GM12878 (cell line): ENCODE measurements around the gene MMD2. TPM values are rescaled to one million over a fixed set of nuclear protein-coding genes. Genes with fewer than 3 reads are reported as not detected.

Experiments
- ATAC-seq: fragments of 200-7000 bp; cut with Tn5 transposase; 3 replicates; pipeline ENCODE4 v1.9.1; 2020; ENCODE audit warnings: mild to moderate bottlenecking, moderate library complexity
- BruUV-seq: library from RNA; stranded (reverse); fragments of 400-500 nt; replicated peaks from 2 replicates; lab custom pipeline; 2021; lab: Mats Ljungman, UMichigan
- CTCF ChIA-PET: fragments of 300-600 bp; sonication (Branson Sonifier 250); formaldehyde crosslinking; extraction: SDS; loops from one replicate; lab custom pipeline; 2021; ENCODE audit warnings: inconsistent platforms; lab: Yijun Ruan, JAX
- POLR2A ChIA-PET: fragments of 350-600 bp; formaldehyde crosslinking; extraction: SDS; loops from one replicate; lab custom pipeline; 2021; ENCODE audit warnings: inconsistent platforms; lab: Charles Lee
- RAD21 ChIA-PET: fragments of 300-600 bp; sonication (Branson Sonifier 250); formaldehyde crosslinking; loops from one replicate; lab custom pipeline; 2023; ENCODE audit warnings: antibody characterized with exemption; ENCODE audit not compliant: unreplicated experiment; lab: Charles Lee
- SMC1A ChIA-PET: fragments of 300-600 bp; sonication (Branson Sonifier 250); formaldehyde crosslinking; loops from one replicate; lab custom pipeline; 2023; ENCODE audit not compliant: unreplicated experiment, uncharacterized antibody; lab: Charles Lee
- DNase-seq: peaks from one replicate; pipeline ENCODE4 v3.0.0-alpha.2; 2011; ENCODE audit warnings: low read depth, low spot score
- FAIRE-seq: peaks from 3 replicates; lab custom pipeline; 2011; peaks lifted over from hg19 to GRCh38; lab: Jason Lieb, UNC
- H2AFZ ChIP-seq: 2 replicates; pipeline ENCODE4 v1.6.0; 2011; ENCODE audit warnings: low read depth, low read length, control low read depth; ENCODE audit not compliant: control insufficient read depth
- H3K27ac ChIP-seq: 2 replicates; pipeline ENCODE4 v1.5.1; 2011; ENCODE audit warnings: control low read depth; ENCODE audit not compliant: control insufficient read depth, insufficient read depth
- H3K27me3 ChIP-seq, 2 experiments: replicated peaks in 1 of 2; 2 replicates each; pipeline versions ENCODE4 v1.6.0 to v1.6.1; 2011; ENCODE audit warnings: low read length in 1 of 2; ENCODE audit not compliant: control insufficient read depth in 2 of 2, insufficient read depth in 2 of 2
- H3K36me3 ChIP-seq, 2 experiments: 2 replicates each; pipeline ENCODE4 v1.5.1; 2011; ENCODE audit warnings: low read length in 1 of 2; ENCODE audit not compliant: control insufficient read depth in 2 of 2, insufficient read depth in 2 of 2
- H3K4me1 ChIP-seq: 2 replicates; pipeline ENCODE4 v1.6.1; 2011; ENCODE audit warnings: mild to moderate bottlenecking, low read length, moderate library complexity, mixed read lengths; ENCODE audit not compliant: control insufficient read depth, insufficient read depth
- H3K4me2 ChIP-seq: 2 replicates; pipeline ENCODE4 v1.6.0; 2011; ENCODE audit warnings: control low read depth; ENCODE audit not compliant: control insufficient read depth, insufficient read depth
- H3K4me3 ChIP-seq: fragments of 200-600 bp; sonication (generic); 2 replicates; pipeline ENCODE4 v1.5.1; 2016
- H3K79me2 ChIP-seq: 2 replicates; pipeline ENCODE4 v1.6.0; 2011; ENCODE audit warnings: low read length; ENCODE audit not compliant: control insufficient read depth, insufficient read depth
- H3K9ac ChIP-seq: 2 replicates; pipeline ENCODE4 v1.8.0; 2011; ENCODE audit warnings: low read length, control low read depth, mixed read lengths; ENCODE audit not compliant: control insufficient read depth, insufficient read depth
- H3K9me3 ChIP-seq: replicated peaks from 3 replicates; pipeline ENCODE4 v1.5.1; 2011; ENCODE audit warnings: mild to moderate bottlenecking, low read length; ENCODE audit not compliant: control insufficient read depth, insufficient read depth
- H4K20me1 ChIP-seq: 2 replicates; pipeline ENCODE4 v1.6.0; 2011; ENCODE audit not compliant: control insufficient read depth, insufficient read depth
- CHD1 ChIP-seq: IDR thresholded peaks from 2 replicates; pipeline ENCODE4 v1.6.1; 2012; ENCODE audit warnings: low read depth, low read length, improper control_type of control experiment
- CHD4 ChIP-seq: fragments of 200-600 bp; sonication (generic); IDR thresholded peaks from 2 replicates; pipeline ENCODE4 v1.6.1; 2016; ENCODE audit warnings: mild to moderate bottlenecking
- FOS ChIP-seq: IDR thresholded peaks from 3 replicates; pipeline ENCODE4 v1.6.1; 2011; ENCODE audit warnings: borderline replicate concordance; ENCODE audit not compliant: insufficient read length; ENCODE audit errors: extremely low read depth
- MYC ChIP-seq: IDR thresholded peaks from 2 replicates; pipeline ENCODE4 v1.6.1; 2011; ENCODE audit warnings: mild to moderate bottlenecking, low read length, moderate library complexity, inconsistent platforms; ENCODE audit not compliant: insufficient read depth, insufficient replicate concordance, insufficient read length, severe bottlenecking
- TAF1 ChIP-seq: IDR thresholded peaks from 2 replicates; pipeline ENCODE4 v1.6.1; 2011; ENCODE audit warnings: mild to moderate bottlenecking, low read depth, low read length, borderline replicate concordance
- WGBS: methylation state at CpG from one replicate; pipeline ENCODE4 v1.1.6; 2016; ENCODE audit warnings: low lambda C conversion rate; ENCODE audit not compliant: insufficient replicate concordance, insufficient coverage; ENCODE audit errors: missing lambda C conversion rate; 5-methylcytosine and 5-hydroxymethylcytosine counted together
- in situ Hi-C: fragments of 300-500 bp; cut with MboI; formaldehyde crosslinking; loops from 9 replicates; pipeline ENCODE4 v1.14.3; 2018; ENCODE audit warnings: mixed read lengths
- intact Hi-C: fragments of 100-400 bp; cut with micrococcal nuclease; formaldehyde crosslinking; loops from one replicate; pipeline ENCODE4 v1.14.2; 2022; ENCODE audit not compliant: unreplicated experiment
- polyA plus RNA-seq, 11 experiments: library from polyadenylated mRNA; depleted of rRNA in 4 of 11; unstranded in 6 of 11; stranded (reverse) in 5 of 11; fragments of >200 nt; fragmentation: Nextera tagmentation in 4 of 11; fragmentation: Illumina TruSeq in 1 of 11; extraction: Ambion mirVana in 4 of 11; extraction: Trizol in 1 of 11; gene quantifications; 1 replicate in 1 of 11; 2 replicates in 10 of 11; pipeline versions ENCODE4 v1.2.1 to v1.2.3, GENCODE V29; 2011 to 2016; ENCODE audit warnings: inconsistent platforms in 2 of 11, missing spikeins in 2 of 11, low read depth in 1 of 11
- total RNA-seq, 4 experiments: library from RNA; depleted of rRNA in 3 of 4; stranded (reverse); fragments of >200 nt in 3 of 4; fragmentation: Illumina TruSeq in 1 of 4; extraction: Trizol in 1 of 4; gene quantifications; 2 replicates each; pipeline versions ENCODE4 v1.2.1 to v1.2.3, GENCODE V29; 2013 to 2021
- TF ChIP-seq, protein P1 (sequence below), 3 experiments: IDR thresholded peaks in 2 of 3; conservative IDR thresholded peaks in 1 of 3; 2 replicates each; pipeline ENCODE4 v1.5.1; 2011; ENCODE audit warnings: low read depth in 3 of 3, low read length in 3 of 3, mild to moderate bottlenecking in 3 of 3, control low read depth in 2 of 3, moderate library complexity in 2 of 3, inconsistent platforms in 1 of 3, mixed read lengths in 1 of 3; ENCODE audit not compliant: control insufficient read depth in 2 of 3, insufficient read depth in 1 of 3; ENCODE audit errors: extremely low read depth in 1 of 3

MMD2 gene
- total and polyA plus RNA-seq, 10 of the 15 experiments (the other 5 are each of a cell fraction or from before 2014, with no cell fraction given): not detected

- H3K36me3 ChIP-seq: no peaks in the 10 kb centered on the region
- H3K9me3 ChIP-seq: no peaks in the 10 kb centered on the region
- no peak overlapping the region for H3K9ac ChIP-seq
- intact Hi-C loops (no loop called here), in situ Hi-C loops (no loop called here)
- H3K4me3 ChIP-seq: no peak overlapping the region
- H3K4me1 ChIP-seq: no peaks in the 10 kb centered on the region
- ChIA-PET SMC1A (no interaction called here), POLR2A (no interaction called here), CTCF (no interaction called here), RAD21 (no interaction called here)
- H4K20me1 ChIP-seq: no peaks in the 10 kb centered on the region
- no TSS peak for BruUV-seq
- TF ChIP-seq FOS: no peak
- TF ChIP-seq, protein P1, sequence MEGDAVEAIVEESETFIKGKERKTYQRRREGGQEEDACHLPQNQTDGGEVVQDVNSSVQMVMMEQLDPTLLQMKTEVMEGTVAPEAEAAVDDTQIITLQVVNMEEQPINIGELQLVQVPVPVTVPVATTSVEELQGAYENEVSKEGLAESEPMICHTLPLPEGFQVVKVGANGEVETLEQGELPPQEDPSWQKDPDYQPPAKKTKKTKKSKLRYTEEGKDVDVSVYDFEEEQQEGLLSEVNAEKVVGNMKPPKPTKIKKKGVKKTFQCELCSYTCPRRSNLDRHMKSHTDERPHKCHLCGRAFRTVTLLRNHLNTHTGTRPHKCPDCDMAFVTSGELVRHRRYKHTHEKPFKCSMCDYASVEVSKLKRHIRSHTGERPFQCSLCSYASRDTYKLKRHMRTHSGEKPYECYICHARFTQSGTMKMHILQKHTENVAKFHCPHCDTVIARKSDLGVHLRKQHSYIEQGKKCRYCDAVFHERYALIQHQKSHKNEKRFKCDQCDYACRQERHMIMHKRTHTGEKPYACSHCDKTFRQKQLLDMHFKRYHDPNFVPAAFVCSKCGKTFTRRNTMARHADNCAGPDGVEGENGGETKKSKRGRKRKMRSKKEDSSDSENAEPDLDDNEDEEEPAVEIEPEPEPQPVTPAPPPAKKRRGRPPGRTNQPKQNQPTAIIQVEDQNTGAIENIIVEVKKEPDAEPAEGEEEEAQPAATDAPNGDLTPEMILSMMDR (IDR thresholded peaks at IDR 0.05 in 2 of 3, conservative IDR thresholded peaks at IDR 0.05 in 1 of 3; ENCODE audit: control insufficient read depth in 2 of 3, extremely low read depth in 1 of 3, insufficient read depth in 1 of 3, low read depth in 3 of 3, low read length in 3 of 3): peak in 2 of 3 experiments; percentile 7 to 14; a peak in 1 of 6 replicates
- no peak overlapping the region for H2AFZ ChIP-seq
- ATAC-seq (no peak), DNase-seq (no peak), FAIRE-seq (no peak)
- peaks cover 0 to 3% of the 10 kb centered on the region in 2 experiments; a peak in 1 of 4 replicates for H3K27me3 ChIP-seq
- 21% methylated on average over 10 of the region's 10 CpGs for WGBS
- no peak overlapping the region for H3K27ac ChIP-seq
- H3K79me2 ChIP-seq: no peaks in the 10 kb centered on the region
- no peak overlapping the region for H3K4me2 ChIP-seq
Observed at GRCh38 chr7:4960363-4960762, 1.4 kb upstream of the MMD2 start.

- ATAC-seq (no peak), DNase-seq (no peak), FAIRE-seq (no peak)
- in situ Hi-C loops (no loop called here), intact Hi-C loops (no loop called here)
- Histone ChIP-seq H4K20me1 (no peaks in the 10 kb centered on the region), H3K27me3 (peaks cover 0 to 3% of the 10 kb centered on the region in 2 experiments; a peak in 1 of 4 replicates), H3K4me3 (no peak overlapping the region), H3K9ac (no peak overlapping the region), H3K4me1 (no peaks in the 10 kb centered on the region), H3K79me2 (no peaks in the 10 kb centered on the region), H3K27ac (no peak overlapping the region), H2AFZ (no peak overlapping the region), H3K36me3 (no peaks in the 10 kb centered on the region), H3K9me3 (no peaks in the 10 kb centered on the region), H3K4me2 (no peak overlapping the region)
- WGBS: no CpG with 5 or more reads among the region's 4 CpGs
- RAD21 ChIA-PET: no interaction called here
- TF ChIP-seq CHD4 (no peak), MYC (no peak), TAF1 (no peak), CHD1 (no peak)
- BruUV-seq: no TSS peak
- CTCF ChIA-PET: no interaction called here
- SMC1A ChIA-PET: no interaction called here
- POLR2A ChIA-PET: no interaction called here
Observed at GRCh38 chr7:4959893-4960292, 906 bp upstream of the MMD2 start.
